Measurements from ENCODE around the gene IFT80.
"Not testable (repeated sequence)": the region's sequence is repeated elsewhere in the genome, so short reads cannot be mapped to it uniquely, and the experiment has no call there.

The IFT80 gene

DNA sequence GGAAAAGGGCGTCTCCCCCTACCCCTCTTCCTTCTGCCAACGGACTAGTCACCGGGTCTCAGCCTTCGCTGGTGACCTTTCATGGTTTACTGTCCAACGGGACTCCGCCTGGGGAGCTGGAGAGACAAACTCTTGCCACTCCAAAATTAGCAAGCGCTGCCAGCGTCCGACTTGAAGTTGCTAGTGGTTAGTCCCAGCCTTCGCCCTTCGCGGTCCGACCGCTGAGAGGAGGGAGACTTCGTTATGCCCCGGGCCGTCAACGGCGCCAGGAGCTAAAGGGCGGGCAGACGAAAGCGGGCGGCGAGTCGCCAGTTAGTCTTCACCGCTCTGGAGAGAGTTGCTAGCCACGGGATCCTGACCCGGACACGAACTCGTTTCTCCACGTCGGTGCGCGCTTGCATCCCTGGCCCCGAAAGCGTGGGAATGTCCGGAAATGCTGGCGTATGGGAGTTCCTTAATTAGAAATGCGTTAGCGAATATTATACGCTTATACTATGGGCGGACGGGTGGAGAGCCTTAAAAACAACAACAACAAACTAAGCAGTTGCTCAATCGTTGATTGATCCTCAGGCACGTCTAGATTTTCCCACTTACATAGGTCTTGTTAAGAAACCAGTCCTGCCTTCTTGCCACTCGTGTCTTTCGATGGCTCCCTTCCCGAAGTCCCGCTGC is 1.1 kb upstream of the IFT80 start:
- DNase-seq: peak; percentile 61

DNA sequence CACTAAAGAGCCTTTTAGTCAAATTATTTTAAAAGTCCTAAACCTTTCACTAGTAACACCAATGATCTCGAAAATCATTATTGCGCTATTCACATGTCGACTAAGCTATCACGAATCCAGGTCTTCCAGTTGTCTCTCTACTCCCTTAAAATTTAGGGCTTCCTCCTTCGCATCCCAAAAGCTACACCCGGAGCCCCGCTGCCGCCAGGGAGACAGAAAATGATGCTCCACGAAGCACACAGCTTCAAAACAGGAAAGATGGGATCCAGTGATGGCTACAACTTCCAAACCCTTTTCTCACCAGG is 253 bp downstream of the IFT80 start:
- DNase-seq: no peak

DNA sequence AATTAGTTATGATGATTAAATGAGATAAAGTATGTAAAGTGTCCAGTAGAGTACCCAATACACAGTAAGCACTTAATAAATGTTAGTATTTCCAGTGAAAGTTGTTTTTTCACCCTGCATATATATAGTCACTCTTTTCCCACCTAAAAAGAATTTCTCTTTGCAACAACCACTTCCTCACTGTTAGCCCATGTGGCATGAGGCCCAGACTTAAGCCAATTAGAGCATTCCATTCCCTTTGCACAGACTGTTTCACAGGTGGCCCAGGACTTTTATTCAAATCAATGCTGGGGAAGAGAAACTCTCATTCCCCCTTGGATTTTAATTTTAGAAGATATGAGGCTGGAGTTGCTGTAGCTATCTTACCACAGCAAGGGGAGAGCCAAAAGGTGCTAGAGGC is 3.7 kb downstream of the IFT80 start:
- DNase-seq: no peak

DNA sequence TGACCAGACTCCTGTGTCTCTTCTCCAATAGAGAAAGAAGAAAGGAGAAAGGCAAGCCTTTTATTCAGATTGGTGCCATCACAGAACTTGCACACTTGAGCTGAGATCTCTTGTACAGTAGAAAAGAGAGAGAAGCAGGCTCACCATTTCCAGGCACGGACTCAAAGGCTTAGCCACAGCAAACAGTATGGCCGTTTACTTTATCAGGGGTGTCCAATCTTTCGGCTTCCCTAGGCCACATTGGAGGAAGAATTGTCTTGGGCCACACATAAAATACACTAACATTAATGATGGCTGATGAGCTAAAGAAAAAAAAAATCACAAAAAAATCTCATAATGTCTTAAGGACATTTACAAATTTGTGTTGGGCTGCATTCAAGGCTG is 5.0 kb downstream of the IFT80 start:
- no peak for DNase-seq

- DNase-seq: no peak
Measured at GRCh38 chr3:160393346-160394008, 5.5 kb downstream of the IFT80 start.

DNA sequence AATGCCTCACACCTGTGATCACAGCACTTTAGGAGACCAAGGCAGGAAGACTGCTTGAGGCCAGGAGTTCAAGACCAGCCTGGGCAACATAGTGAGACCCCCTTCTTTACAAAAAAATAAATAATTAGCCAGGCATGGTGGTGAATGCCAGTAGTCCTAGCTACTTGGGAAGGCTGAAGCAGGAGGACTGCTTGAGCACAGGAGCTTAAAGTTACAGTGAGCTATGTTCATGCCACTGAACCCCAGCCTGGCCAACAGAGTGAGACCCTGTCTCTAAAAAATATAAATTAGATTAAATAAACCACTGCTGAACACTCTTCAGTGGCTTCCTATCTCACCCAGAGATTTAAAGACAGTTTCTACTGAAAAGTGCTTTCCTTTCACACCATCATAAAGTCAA is 6.2 kb downstream of the IFT80 start:
- DNase-seq: no peak

DNA sequence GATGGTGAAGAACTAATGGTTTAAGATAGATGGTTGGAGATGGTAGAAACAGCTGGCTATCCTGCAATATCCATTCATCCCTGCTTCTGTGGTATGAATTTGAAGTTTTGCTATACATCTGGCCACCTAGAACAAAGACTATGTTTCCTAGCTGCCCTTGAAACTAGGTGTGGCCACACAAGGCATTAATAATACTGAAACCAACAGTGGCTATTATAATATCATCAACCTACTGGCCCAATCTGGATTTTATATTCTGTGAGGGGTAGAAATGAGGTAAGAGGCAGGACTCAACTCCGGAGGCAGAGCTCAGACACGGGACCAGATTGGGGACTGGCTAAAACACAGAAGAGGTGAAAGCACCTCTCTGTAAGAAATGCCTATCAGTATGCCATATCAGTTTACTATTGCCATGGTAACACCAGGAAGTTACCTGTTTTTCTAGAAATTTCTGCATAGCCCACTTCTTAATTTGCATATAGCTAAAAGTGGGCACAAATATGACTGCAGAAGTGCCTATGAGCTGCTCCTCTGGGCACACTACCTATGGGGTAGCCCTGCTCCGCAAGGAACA is 8.4 kb downstream of the IFT80 start:
- no peak for DNase-seq

GRCh38 chr3:160384639-160385318 is 14.2 kb downstream of the IFT80 start:
- no peak for DNase-seq

GRCh38 chr3:160381470-160381869 is 17.6 kb downstream of the IFT80 start:
- no peak for DNase-seq

DNA sequence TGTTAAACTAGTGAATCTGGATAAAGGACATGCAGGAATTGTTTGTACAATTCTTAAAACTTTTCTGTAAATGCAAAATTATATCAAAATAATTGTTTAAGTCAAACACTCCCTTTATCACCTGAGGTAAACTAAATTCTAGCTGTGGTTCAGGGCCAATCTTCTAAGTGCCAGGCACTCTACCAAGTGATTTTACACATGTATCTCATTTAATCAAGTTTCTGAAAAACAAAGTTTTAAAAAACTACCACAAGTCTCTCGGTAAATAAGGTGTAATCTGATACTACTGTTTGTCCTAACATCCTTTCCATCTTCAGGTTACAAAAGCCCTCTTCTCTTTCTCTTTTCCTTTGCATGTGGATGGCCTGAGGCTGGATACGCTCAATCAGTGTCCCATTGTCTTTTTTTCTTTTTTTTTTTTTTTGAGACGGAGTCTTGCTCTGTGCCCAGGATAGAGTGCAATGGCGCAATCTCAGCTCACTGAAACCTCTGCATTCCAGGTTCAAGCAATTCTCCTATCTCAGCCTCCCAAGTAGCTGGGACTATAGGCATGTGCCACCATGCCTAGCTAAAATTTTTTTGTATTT is 19.3 kb downstream of the IFT80 start:
- no peak for DNase-seq

GRCh38 chr3:160378331-160379109 is 20.5 kb downstream of the IFT80 start:
- DNase-seq: no peak

- no peak for DNase-seq
Measured at GRCh38 chr3:160376681-160377080, 22.3 kb downstream of the IFT80 start.

DNA sequence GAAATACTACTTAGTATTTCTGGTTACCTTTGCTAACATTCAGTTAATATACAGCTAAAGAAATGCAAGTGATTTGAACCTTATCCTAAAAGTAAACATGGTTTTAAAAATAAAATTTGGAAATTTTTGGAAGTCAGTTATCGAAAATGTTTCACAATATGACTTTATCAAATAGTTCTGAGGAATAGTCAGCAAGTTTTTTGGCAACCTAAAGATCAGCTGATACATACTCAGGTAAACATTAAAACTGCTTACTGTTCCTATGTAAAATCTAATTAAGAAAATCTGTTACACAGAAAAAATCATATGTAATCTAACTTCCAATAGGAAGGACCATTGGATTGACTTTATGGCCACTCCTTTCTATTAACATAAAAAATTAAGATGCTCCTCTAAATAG is 24.1 kb downstream of the IFT80 start:
- DNase-seq: no peak

- DNase-seq: no peak
Measured at GRCh38 chr3:160374472-160374871, 24.6 kb downstream of the IFT80 start.

GRCh38 chr3:160373655-160374054 is 25.4 kb downstream of the IFT80 start:
- DNase-seq: no peak

DNA sequence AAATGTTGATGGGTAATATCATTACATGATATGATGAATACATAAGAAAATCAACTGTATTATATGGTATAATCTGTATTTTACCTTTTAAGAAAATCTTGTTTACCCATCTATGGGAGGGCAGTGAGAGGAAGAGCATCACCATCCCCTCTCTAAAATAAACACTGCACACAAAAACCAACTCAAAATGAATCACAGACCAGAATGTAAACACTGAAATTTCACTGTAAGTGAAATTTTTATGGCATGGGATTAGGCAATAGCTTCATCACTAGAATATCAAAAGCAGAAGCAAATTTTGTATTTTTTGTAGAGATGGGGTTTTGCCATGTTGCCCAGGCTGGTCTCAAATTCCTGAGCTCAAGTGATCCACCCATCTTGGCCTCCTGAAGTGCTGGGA is 26.2 kb downstream of the IFT80 start:
- no peak for DNase-seq

DNA sequence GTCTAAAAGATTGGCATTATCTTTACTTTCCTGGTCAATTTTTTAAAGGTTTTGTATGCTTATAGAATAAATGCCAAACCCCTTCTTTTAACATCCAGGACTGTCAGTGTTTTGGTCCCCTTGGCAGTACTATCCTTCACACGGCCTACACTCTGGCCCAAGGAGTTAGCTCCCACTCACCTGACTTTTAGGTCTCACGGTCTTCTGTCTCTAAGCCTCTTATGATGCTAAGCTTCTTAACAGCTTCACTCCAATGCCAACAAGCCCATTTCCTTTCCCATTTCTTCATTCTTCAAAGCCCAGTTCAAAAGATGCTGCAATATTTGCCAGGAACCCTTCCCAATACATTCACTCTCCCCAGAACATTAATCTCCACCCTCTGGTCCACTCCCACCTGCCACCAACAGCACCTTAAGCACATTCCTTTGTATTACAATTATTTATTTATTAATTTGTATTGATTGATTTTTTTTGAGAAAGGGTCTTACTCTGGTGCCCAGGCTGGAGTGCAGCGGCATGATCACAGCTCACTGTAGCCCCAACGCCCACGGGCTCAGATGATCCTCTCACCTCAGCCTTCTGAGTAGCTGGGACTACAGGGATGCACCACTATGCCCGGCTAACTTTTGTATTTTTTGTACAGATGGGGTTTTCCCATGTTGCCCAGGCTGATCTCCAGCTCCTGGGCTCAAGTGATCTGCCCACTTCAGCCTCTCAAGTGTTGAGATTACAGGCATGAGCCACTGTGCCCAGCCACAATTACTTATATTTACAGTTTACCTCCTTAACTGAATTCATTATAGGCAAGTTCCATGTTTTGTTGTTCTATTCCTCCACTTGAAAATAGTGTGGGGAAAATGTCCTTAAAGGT is 27.8 kb downstream of the IFT80 start:
- no peak for DNase-seq

DNA sequence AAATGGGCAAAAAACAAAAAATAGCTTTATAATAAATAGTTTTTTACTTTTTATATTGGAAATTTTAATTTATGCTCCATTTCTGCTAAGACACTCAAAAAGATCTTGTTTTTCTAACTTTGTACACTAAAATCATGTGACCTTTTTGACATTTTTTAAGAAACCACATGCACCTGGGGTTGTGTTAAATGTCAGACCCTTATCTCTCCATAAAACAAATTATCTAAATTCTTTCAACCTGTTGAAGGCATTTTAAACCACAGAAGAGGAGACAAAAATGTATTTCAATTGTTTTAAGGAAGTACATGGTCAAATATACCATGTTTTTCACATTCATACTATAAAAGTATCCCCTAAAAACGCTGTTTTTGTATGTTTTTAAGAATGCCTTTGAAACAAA is 29.2 kb downstream of the IFT80 start:
- DNase-seq: no peak

DNA sequence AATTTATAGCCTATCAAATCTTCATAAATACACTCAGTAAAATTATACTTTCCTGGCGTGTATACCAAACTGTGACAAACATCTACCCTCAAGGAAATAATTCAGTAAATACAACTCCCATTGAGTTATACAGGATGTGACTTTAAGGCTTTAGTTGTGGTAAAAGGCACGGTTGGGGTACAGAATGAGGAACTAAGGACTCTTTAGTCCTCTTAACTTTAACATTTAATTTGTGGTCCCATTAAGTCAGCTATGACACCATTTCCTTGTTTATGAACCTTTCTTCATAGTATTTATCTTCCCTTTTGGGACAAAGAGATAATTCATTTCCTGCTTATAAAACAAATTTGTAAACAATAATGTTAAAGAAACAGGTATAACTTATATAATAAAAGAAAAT is 30.2 kb downstream of the IFT80 start:
- DNase-seq: no peak

GRCh38 chr3:160365869-160366522 is 33.0 kb downstream of the IFT80 start:
- DNase-seq: no peak

DNA sequence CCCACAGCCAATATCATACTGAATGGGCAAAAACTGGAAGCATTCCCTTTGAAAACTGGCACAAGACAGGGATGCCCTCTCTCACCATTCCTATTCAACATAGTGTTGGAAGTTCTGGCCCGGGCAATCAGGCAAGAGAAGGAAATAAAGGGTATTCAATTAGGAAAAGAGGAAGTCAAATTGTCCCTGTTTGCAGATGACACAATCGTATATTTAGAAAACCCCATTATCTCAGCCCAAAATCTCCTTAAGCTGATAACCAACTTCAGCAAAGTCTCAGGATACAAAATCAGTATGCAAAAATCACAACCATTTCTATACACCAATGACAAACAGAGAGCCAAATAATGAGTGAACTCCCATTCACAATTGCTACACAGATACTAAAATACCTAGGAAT is 36.1 kb downstream of the IFT80 start:
- not testable (repeated sequence) for DNase-seq

DNA sequence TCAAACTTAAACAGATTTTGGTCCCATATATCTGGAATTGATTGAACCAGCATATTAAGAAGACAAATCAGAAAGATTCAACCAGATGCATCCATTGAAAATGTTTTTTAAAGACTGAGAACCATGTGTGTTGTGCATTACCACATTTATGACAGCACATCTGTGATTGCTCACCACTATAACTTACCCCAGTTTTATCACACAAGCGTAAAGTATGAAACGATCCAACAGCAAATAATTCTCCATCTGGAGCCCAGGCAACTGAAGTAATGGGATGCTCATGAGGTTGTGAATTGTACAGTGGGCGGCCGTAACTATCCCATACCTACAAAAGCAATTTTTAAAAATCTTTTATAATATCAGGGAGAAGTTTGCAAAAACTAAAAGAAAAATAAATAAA is 43.2 kb downstream of the IFT80 start:
- DNase-seq: no peak
